HepG2 (cell line): Measurements from ENCODE around the gene ATP8A1. TPM values are rescaled to one million over a fixed set of nuclear protein-coding genes. Genes with fewer than 3 reads are reported as not detected.
A peak's percentile ranks its signal among the peaks of the same experiment; 100 is the strongest.

Source experiments
- ARID2 ChIP-seq: sonication (generic); formaldehyde crosslinking; IDR thresholded peaks from 2 replicates; pipeline ENCODE4 v1.8.1; 2022; ENCODE audit warnings: mild to moderate bottlenecking, missing genetic modification reagents, borderline replicate concordance
- CHD2 ChIP-seq: IDR thresholded peaks from 2 replicates; pipeline ENCODE4 v1.6.1; 2011; ENCODE audit warnings: low read depth, low read length, improper control_type of control experiment
- ESRRA ChIP-seq: sonication (generic); formaldehyde crosslinking; IDR thresholded peaks from 2 replicates; pipeline ENCODE4 v1.5.1; 2020; ENCODE audit warnings: mild to moderate bottlenecking, low read depth, missing genetic modification reagents
- FOXK1 ChIP-seq: sonication (generic); formaldehyde crosslinking; IDR thresholded peaks from 2 replicates; pipeline ENCODE4 v1.4.0; 2020; ENCODE audit warnings: low read depth, missing genetic modification reagents, borderline replicate concordance
- JUNB ChIP-seq: sonication (generic); formaldehyde crosslinking; IDR thresholded peaks from 2 replicates; pipeline ENCODE4 v1.8.0; 2022; ENCODE audit warnings: missing genetic modification reagents, mild to moderate bottlenecking, borderline replicate concordance
- NFYB ChIP-seq: sonication (generic); formaldehyde crosslinking; IDR thresholded peaks from 2 replicates; pipeline ENCODE4 v1.4.0; 2020; ENCODE audit warnings: missing genetic modification reagents
- RFX5 ChIP-seq: IDR thresholded peaks from 2 replicates; pipeline ENCODE4 v1.6.1; 2011; ENCODE audit warnings: low read depth, low read length, improper control_type of control experiment
- SMARCC2 ChIP-seq: fragments of 450-650 bp; IDR thresholded peaks from 2 replicates; pipeline ENCODE4 v1.6.1; 2017; ENCODE audit warnings: antibody characterized with exemption, mild to moderate bottlenecking
- SP5 ChIP-seq: IDR thresholded peaks from 2 replicates; pipeline ENCODE4 v1.6.1; 2016; ENCODE audit warnings: low read depth, borderline replicate concordance
- SPEN ChIP-seq: sonication (generic); formaldehyde crosslinking; IDR thresholded peaks from 2 replicates; pipeline ENCODE4 v1.5.1; 2020; ENCODE audit warnings: low read depth, mild to moderate bottlenecking, missing genetic modification reagents
- TEAD3 ChIP-seq: optimal IDR thresholded peaks from 2 replicates; pipeline ENCODE3; 2016; ENCODE audit warnings: borderline replicate concordance
- ZFP36L1 ChIP-seq: sonication (generic); formaldehyde crosslinking; IDR thresholded peaks from 2 replicates; pipeline ENCODE4 v1.8.0; 2022; ENCODE audit warnings: mild to moderate bottlenecking, missing genetic modification reagents, moderate library complexity
- ZFP62 ChIP-seq: sonication (generic); formaldehyde crosslinking; IDR thresholded peaks from 2 replicates; pipeline ENCODE4 v1.4.0; 2020; ENCODE audit warnings: missing genetic modification reagents
- ZFP82 ChIP-seq: sonication (generic); formaldehyde crosslinking; IDR thresholded peaks from 2 replicates; pipeline ENCODE4 v1.5.1; 2020; ENCODE audit warnings: mild to moderate bottlenecking, missing genetic modification reagents, borderline replicate concordance
- ZNF468 ChIP-seq: sonication (generic); formaldehyde crosslinking; IDR thresholded peaks from 2 replicates; pipeline ENCODE4 v1.8.0; 2022; ENCODE audit warnings: mild to moderate bottlenecking, moderate library complexity, missing genetic modification reagents
- ZNF616 ChIP-seq: sonication (generic); formaldehyde crosslinking; IDR thresholded peaks from 2 replicates; pipeline ENCODE4 v1.5.0; 2020; ENCODE audit warnings: low read depth, mild to moderate bottlenecking, missing genetic modification reagents
- ZSCAN31 ChIP-seq: sonication (generic); formaldehyde crosslinking; IDR thresholded peaks from 2 replicates; pipeline ENCODE4 v1.5.0; 2020; ENCODE audit warnings: low read depth, mild to moderate bottlenecking, missing genetic modification reagents
- polyA plus RNA-seq, 8 experiments: library from polyadenylated mRNA; depleted of rRNA in 3 of 8; stranded (reverse) in 7 of 8; unstranded in 1 of 8; fragments of >200 nt; fragmentation: Illumina TruSeq in 4 of 8; extraction: Trizol in 4 of 8; gene quantifications; 2 replicates each; pipeline versions ENCODE4 v1.2.1 to v1.2.3, GENCODE V29; 2011 to 2016; ENCODE audit warnings: low read depth in 4 of 8, missing spikeins in 1 of 8, mixed read lengths in 1 of 8; ENCODE audit not compliant: insufficient read depth in 1 of 8
- total RNA-seq, 5 experiments: library from RNA; depleted of rRNA; stranded (reverse); fragments of >200 nt; fragmentation: Illumina TruSeq; extraction: Trizol; gene quantifications; 2 replicates each; pipeline ENCODE4 v1.2.3, GENCODE V29; 2016; ENCODE audit warnings: low read depth in 1 of 5
- TF ChIP-seq, protein P1 (sequence below): sonication (generic); formaldehyde crosslinking; IDR thresholded peaks from 2 replicates; pipeline ENCODE4 v1.8.0; 2023; ENCODE audit warnings: mild to moderate bottlenecking, missing genetic modification reagents
- TF ChIP-seq, protein P2 (sequence below): sonication (generic); formaldehyde crosslinking; IDR thresholded peaks from 2 replicates; pipeline ENCODE4 v1.4.0; 2020; ENCODE audit warnings: missing genetic modification reagents, mild to moderate bottlenecking, borderline replicate concordance
- TF ChIP-seq, protein P3 (sequence below): sonication (generic); formaldehyde crosslinking; IDR thresholded peaks from 2 replicates; pipeline ENCODE4 v1.8.0; 2022; ENCODE audit warnings: missing genetic modification reagents, mild to moderate bottlenecking, moderate library complexity, borderline replicate concordance
- TF ChIP-seq, protein P4 (sequence below): sonication (generic); formaldehyde crosslinking; IDR thresholded peaks from 2 replicates; pipeline ENCODE4 v1.9.0; 2021; ENCODE audit warnings: missing genetic modification reagents, borderline replicate concordance

ATP8A1 gene
- total and polyA plus RNA-seq, 2 of the 13 experiments (the other 11 are each of a cell fraction or from before 2014, with no cell fraction given) = 1.7 to 6.2 TPM

DNA sequence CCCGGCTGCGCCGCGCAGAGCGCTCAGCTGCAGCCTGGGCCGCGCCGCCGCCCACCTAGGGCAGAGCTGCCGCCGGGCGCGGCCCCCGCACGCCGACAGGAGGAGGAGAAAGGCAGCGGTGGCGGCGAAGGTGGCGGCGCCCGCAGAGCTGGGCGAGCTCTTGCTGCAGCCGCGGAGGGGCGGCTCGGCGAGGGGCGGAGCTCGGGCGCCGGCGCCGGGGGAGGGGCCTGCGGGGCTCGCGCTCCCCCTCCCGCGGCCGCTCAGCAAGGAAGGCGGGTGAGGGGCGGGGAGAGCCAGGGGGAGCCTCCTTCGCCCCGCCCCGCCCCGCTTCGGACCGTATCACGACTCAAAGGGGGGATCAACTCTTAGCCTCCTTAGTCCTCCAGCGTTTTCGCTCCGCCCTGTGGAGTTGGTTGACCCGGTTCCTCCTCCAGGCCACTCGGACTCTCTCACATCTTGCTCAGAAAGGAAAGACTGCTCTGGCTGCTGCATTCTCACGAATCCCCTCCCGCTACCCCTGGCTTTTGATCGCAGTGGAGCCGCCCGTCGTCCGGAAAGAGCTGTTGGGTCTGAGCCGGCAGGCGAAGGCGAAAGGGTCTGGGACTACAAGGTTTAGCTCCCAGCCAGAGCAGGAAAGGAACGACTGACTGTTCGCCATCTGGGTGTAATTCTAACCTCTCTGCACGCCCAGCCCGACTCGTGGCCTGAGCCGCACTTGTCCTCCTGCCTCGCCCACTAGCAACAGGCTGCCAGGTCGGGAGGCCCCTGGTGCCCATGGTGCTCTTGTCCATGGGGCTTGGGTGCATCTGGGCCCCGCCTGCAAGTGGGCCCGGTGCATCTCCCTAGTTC is at the start of gene ATP8A1 (continued):
- no peak for TF ChIP-seq ZNF468 (CRISPR knock-in tag)
- no peak for TF ChIP-seq ESRRA (CRISPR knock-in tag)
- TF ChIP-seq, protein P1, sequence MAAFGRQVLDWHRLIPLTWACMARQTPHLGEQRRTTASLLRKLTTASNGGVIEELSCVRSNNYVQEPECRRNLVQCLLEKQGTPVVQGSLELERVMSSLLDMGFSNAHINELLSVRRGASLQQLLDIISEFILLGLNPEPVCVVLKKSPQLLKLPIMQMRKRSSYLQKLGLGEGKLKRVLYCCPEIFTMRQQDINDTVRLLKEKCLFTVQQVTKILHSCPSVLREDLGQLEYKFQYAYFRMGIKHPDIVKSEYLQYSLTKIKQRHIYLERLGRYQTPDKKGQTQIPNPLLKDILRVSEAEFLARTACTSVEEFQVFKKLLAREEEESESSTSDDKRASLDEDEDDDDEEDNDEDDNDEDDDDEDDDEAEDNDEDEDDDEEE (CRISPR knock-in tag) = no peak
- no peak; the same call in 1 of the 2 replicates for TF ChIP-seq NFYB
- no peak for TF ChIP-seq CHD2
- TF ChIP-seq JUNB (CRISPR knock-in tag) = no peak
- peak; percentile 17; the same call in 1 of the 2 replicates for TF ChIP-seq SP5 (CRISPR knock-in tag)
- TF ChIP-seq ARID2 (CRISPR knock-in tag) = no peak
- TF ChIP-seq ZNF616 (CRISPR knock-in tag) = peak; percentile 47; the same call in 1 of the 2 replicates
- TF ChIP-seq, protein P2, sequence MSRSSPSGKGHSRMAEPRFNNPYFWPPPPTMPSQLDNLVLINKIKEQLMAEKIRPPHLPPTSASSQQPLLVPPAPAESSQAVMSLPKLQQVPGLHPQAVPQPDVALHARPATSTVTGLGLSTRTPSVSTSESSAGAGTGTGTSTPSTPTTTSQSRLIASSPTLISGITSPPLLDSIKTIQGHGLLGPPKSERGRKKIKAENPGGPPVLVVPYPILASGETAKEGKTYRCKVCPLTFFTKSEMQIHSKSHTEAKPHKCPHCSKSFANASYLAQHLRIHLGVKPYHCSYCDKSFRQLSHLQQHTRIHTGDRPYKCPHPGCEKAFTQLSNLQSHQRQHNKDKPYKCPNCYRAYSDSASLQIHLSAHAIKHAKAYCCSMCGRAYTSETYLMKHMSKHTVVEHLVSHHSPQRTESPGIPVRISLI (CRISPR knock-in tag) = no peak
- TF ChIP-seq, protein P3, sequence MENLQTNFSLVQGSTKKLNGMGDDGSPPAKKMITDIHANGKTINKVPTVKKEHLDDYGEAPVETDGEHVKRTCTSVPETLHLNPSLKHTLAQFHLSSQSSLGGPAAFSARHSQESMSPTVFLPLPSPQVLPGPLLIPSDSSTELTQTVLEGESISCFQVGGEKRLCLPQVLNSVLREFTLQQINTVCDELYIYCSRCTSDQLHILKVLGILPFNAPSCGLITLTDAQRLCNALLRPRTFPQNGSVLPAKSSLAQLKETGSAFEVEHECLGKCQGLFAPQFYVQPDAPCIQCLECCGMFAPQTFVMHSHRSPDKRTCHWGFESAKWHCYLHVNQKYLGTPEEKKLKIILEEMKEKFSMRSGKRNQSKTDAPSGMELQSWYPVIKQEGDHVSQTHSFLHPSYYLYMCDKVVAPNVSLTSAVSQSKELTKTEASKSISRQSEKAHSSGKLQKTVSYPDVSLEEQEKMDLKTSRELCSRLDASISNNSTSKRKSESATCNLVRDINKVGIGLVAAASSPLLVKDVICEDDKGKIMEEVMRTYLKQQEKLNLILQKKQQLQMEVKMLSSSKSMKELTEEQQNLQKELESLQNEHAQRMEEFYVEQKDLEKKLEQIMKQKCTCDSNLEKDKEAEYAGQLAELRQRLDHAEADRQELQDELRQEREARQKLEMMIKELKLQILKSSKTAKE (CRISPR knock-in tag) = no peak
- TF ChIP-seq, protein P4, sequence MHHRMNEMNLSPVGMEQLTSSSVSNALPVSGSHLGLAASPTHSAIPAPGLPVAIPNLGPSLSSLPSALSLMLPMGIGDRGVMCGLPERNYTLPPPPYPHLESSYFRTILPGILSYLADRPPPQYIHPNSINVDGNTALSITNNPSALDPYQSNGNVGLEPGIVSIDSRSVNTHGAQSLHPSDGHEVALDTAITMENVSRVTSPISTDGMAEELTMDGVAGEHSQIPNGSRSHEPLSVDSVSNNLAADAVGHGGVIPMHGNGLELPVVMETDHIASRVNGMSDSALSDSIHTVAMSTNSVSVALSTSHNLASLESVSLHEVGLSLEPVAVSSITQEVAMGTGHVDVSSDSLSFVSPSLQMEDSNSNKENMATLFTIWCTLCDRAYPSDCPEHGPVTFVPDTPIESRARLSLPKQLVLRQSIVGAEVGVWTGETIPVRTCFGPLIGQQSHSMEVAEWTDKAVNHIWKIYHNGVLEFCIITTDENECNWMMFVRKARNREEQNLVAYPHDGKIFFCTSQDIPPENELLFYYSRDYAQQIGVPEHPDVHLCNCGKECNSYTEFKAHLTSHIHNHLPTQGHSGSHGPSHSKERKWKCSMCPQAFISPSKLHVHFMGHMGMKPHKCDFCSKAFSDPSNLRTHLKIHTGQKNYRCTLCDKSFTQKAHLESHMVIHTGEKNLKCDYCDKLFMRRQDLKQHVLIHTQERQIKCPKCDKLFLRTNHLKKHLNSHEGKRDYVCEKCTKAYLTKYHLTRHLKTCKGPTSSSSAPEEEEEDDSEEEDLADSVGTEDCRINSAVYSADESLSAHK (CRISPR knock-in tag) = no peak
- peak; percentile 26; the same call in 1 of the 2 replicates for TF ChIP-seq SPEN (CRISPR knock-in tag)
- TF ChIP-seq FOXK1 (CRISPR knock-in tag) = no peak; the same call in 1 of the 2 replicates
- TF ChIP-seq ZFP82 = no peak
- TF ChIP-seq SMARCC2 = no peak
- TF ChIP-seq ZSCAN31 (CRISPR knock-in tag) = no peak
- TF ChIP-seq ZFP36L1 (CRISPR knock-in tag) = no peak
- TF ChIP-seq ZFP62 = no peak
- peak; percentile 59 for TF ChIP-seq TEAD3 (CRISPR knock-in tag)
- TF ChIP-seq RFX5 = no peak
